Prostate gland (tissue), 2 donors: ENCODE results near the gene EZH1. TPM values are rescaled to one million over a fixed set of nuclear protein-coding genes. Genes with fewer than 3 reads are reported as not detected.
A peak's percentile ranks its signal among the peaks of the same experiment; 100 is the strongest.

ENCODE experiments used
- DNase-seq: peaks from one replicate; pipeline ENCODE4 v3.0.0-alpha.2; 2019; ENCODE audit warnings: low spot score
- H3K27ac ChIP-seq, 2 donors: fragments of 200-600 bp; sonication (generic); 2 replicates each; pipeline ENCODE4 v1.5.1; 2017 to 2019
- H3K27me3 ChIP-seq: fragments of 200-600 bp; sonication (generic); replicated peaks from 2 replicates; pipeline ENCODE4 v1.5.1; 2019; ENCODE audit not compliant: insufficient read depth
- H3K36me3 ChIP-seq, 2 donors: fragments of 200-600 bp; sonication (generic); 1 replicate in 1 of 2; 2 replicates in 1 of 2; pipeline versions ENCODE4 v1.5.1 to v1.8.1; 2017 to 2019
- H3K4me1 ChIP-seq: fragments of 200-600 bp; sonication (generic); replicated peaks from 2 replicates; pipeline ENCODE4 v1.5.1; 2019
- H3K4me3 ChIP-seq, 2 donors: fragments of 200-600 bp; sonication (generic); 2 replicates each; pipeline ENCODE4 v1.5.1; 2017 to 2019
- H3K9me3 ChIP-seq: fragments of 200-600 bp; sonication (generic); 2 replicates; pipeline ENCODE4 v1.5.1; 2017
- CTCF ChIP-seq, 4 experiments: fragments of 200-600 bp in 2 of 4; fragments of 450-650 bp in 2 of 4; sonication (generic) in 2 of 4; IDR thresholded peaks; 1 replicate in 3 of 4; 2 replicates in 1 of 4; pipeline ENCODE4 v1.5.1; 2016 to 2019; ENCODE audit warnings: antibody characterized with exemption in 4 of 4, mild to moderate bottlenecking in 2 of 4, moderate library complexity in 2 of 4
- POLR2A ChIP-seq: fragments of 450-650 bp; IDR thresholded peaks from one replicate; pipeline ENCODE4 v1.6.1; 2016; ENCODE audit warnings: antibody characterized with exemption, mild to moderate bottlenecking
- POLR2AphosphoS5 ChIP-seq: sonication (generic); formaldehyde crosslinking; IDR thresholded peaks from one replicate; pipeline ENCODE4 v1.6.1; 2017; ENCODE audit warnings: antibody characterized with exemption
- WGBS: methylation state at CpG from one replicate; pipeline ENCODE4 v1.1.5; 2018; 5-methylcytosine and 5-hydroxymethylcytosine counted together
- intact Hi-C: fragments of 100-400 bp; cut with DNase I; formaldehyde crosslinking; loops from one replicate; pipeline ENCODE4 v1.14.2; 2022
- total RNA-seq, 2 donors: library from RNA; depleted of rRNA; stranded (reverse); fragments of >200 nt; gene quantifications; one replicate each; pipeline ENCODE4 v1.1.0, GENCODE V29; 2016

Gene EZH1
- total RNA-seq, 2 donors from 2014 or later, result 28.5 to 61.2 TPM

- no peaks in the 10 kb centered on the region for H3K4me1 ChIP-seq
- no peak for TF ChIP-seq POLR2AphosphoS5
- TF ChIP-seq POLR2A, result no peak
- no peak for TF ChIP-seq CTCF (IDR thresholded peaks at IDR 0.05)
- peak overlapping the region; percentile 48 to 52 for H3K4me3 ChIP-seq
- H3K36me3 ChIP-seq, result no peaks in the 10 kb centered on the region
- H3K9me3 ChIP-seq, result no peaks in the 10 kb centered on the region
- DNase-seq, result no peak
- intact Hi-C loops, result loop anchor here (10.0 kb wide), 1 partner anchor 177 kb away; no protein-coding TSS in a partner anchor
- H3K27me3 ChIP-seq, result no peaks in the 10 kb centered on the region
- H3K27ac ChIP-seq, result peak overlapping the region; percentile 47 to 53
- WGBS, result 42% methylated on average over 12 of the region's 12 CpGs
Observed at GRCh38 chr17:42761638-42762037, 16.8 kb upstream of the EZH1 start.

GRCh38 chr17:42760652-42761581 lies 16.1 kb upstream of the EZH1 start, which contains the start of gene RAMP2:
Gene RAMP2, plus strand, starts transcription at chr17:42761227. Its CDS starts 35 bp downstream, at chr17:42761262.
- intact Hi-C loops, result loop anchor here (10.0 kb wide), 1 partner anchor 176 kb away; no protein-coding TSS in a partner anchor

GRCh38 chr17:42759982-42760651 lies 15.3 kb upstream of the EZH1 start:
- Histone ChIP-seq H3K27ac (peak overlapping the region; percentile 14 to 53), H3K4me1 (no peaks in the 10 kb centered on the region), H3K4me3 (peak overlapping the region; percentile 48 to 52), H3K27me3 (no peaks in the 10 kb centered on the region), H3K36me3 (no peaks in the 10 kb centered on the region), H3K9me3 (no peaks in the 10 kb centered on the region)
- TF ChIP-seq POLR2A, result no peak
- no peak for TF ChIP-seq CTCF (IDR thresholded peaks at IDR 0.05)
- TF ChIP-seq POLR2AphosphoS5, result no peak
- no peak for DNase-seq
- WGBS, result 60% methylated on average over 11 of the region's 11 CpGs
- intact Hi-C loops, result loop anchor here (10.0 kb wide), 1 partner anchor 175 kb away; no protein-coding TSS in a partner anchor

More at GRCh38 chr17:42760652-42761581, 16.1 kb upstream of the EZH1 start, which contains the start of gene RAMP2:
- Histone ChIP-seq H3K4me1 (no peaks in the 10 kb centered on the region), H3K4me3 (peak within 1 kb of the TSS; percentile 48 to 52), H3K36me3 (no peaks in the 10 kb centered on the region), H3K9me3 (no peaks in the 10 kb centered on the region), H3K27me3 (no peaks in the 10 kb centered on the region), H3K27ac (peak within 1 kb of the TSS; percentile 47 to 53)
- WGBS, result 4% methylated on average over 53 of the region's 92 CpGs
- no peak for DNase-seq
- TF ChIP-seq POLR2A (no peak), CTCF (IDR thresholded peaks at IDR 0.05) (peak in 1 of 4 experiments; percentile 13), POLR2AphosphoS5 (no peak)

GRCh38 chr17:42754782-42755181 lies 9.9 kb upstream of the EZH1 start:
- 68% methylated on average over 3 of the region's 3 CpGs for WGBS
- Histone ChIP-seq H3K36me3 (no peaks in the 10 kb centered on the region), H3K9me3 (no peaks in the 10 kb centered on the region), H3K4me1 (no peaks in the 10 kb centered on the region), H3K27ac (no peak overlapping the region), H3K4me3 (no peak overlapping the region), H3K27me3 (no peaks in the 10 kb centered on the region)
- intact Hi-C loops, result no loop called here
- DNase-seq, result no peak
- TF ChIP-seq POLR2AphosphoS5 (no peak), POLR2A (no peak), CTCF (IDR thresholded peaks at IDR 0.05) (no peak)
